Ishikawa (cell line): ENCODE results near the gene EHD1.

ENCODE experiments used
- EGR1 ChIP-seq: IDR thresholded peaks from 2 replicates; pipeline ENCODE4 v1.6.1; 2012
- EP300 ChIP-seq: IDR thresholded peaks from 2 replicates; pipeline ENCODE4 v1.6.1; 2012; ENCODE audit warnings: borderline replicate concordance
- TAF1 ChIP-seq: IDR thresholded peaks from 2 replicates; pipeline ENCODE4 v1.6.1; 2012; ENCODE audit warnings: low read depth, mild to moderate bottlenecking
- TF ChIP-seq, protein P1 (sequence below): IDR thresholded peaks from 2 replicates; pipeline ENCODE4 v1.6.1; 2012; ENCODE audit warnings: low read depth, mild to moderate bottlenecking
- TF ChIP-seq, protein P2 (sequence below): IDR thresholded peaks from 2 replicates; pipeline ENCODE4 v1.6.1; 2012

DNA sequence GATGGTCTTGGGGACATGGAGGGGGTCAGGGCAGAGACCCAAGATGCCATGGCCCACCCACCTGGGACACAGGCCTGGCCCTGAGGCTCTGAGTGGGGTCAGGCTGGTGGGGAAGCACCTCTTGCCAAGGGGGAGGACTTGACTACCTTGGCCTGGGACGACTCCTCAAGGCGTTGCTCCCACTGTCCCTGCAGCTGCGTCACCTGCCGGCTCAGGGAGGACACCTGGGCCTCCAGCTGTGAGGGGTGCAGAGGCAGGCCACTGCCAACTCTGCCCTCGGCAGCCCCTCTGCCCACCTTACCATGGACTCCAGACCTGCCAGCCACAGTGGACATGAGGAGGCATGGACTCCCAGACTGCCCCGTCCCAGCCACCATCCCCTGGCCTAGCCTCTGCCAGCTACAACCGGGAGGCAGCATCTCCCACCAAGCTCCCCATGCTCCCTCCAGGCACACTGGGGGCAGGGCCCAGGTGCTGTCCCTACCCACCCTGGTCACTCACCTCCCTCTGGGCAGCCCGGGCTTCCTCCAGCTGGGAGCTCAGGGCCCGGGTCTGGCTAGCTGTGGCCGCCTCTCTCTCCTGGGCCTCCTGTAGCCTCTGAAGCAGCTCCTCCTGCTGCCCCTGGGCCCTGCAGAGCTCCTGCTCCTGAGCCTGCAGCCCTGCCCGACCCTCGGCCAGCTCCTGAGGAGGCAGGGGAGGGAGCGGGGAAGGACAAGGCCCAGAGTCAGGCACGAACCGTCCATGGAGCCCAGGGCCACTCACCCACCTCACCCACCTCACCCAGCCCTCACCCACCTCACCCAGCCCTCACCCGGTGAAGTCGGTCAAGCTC is 42.6 kb downstream of the EHD1 start:
- no peak for TF ChIP-seq EGR1
- TF ChIP-seq EP300 = no peak
- TF ChIP-seq, protein P1, sequence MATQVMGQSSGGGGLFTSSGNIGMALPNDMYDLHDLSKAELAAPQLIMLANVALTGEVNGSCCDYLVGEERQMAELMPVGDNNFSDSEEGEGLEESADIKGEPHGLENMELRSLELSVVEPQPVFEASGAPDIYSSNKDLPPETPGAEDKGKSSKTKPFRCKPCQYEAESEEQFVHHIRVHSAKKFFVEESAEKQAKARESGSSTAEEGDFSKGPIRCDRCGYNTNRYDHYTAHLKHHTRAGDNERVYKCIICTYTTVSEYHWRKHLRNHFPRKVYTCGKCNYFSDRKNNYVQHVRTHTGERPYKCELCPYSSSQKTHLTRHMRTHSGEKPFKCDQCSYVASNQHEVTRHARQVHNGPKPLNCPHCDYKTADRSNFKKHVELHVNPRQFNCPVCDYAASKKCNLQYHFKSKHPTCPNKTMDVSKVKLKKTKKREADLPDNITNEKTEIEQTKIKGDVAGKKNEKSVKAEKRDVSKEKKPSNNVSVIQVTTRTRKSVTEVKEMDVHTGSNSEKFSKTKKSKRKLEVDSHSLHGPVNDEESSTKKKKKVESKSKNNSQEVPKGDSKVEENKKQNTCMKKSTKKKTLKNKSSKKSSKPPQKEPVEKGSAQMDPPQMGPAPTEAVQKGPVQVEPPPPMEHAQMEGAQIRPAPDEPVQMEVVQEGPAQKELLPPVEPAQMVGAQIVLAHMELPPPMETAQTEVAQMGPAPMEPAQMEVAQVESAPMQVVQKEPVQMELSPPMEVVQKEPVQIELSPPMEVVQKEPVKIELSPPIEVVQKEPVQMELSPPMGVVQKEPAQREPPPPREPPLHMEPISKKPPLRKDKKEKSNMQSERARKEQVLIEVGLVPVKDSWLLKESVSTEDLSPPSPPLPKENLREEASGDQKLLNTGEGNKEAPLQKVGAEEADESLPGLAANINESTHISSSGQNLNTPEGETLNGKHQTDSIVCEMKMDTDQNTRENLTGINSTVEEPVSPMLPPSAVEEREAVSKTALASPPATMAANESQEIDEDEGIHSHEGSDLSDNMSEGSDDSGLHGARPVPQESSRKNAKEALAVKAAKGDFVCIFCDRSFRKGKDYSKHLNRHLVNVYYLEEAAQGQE = no peak
- TF ChIP-seq, protein P2, sequence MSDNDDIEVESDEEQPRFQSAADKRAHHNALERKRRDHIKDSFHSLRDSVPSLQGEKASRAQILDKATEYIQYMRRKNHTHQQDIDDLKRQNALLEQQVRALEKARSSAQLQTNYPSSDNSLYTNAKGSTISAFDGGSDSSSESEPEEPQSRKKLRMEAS = no peak
- TF ChIP-seq TAF1 = no peak
